Thyroid gland (tissue), 4 donors: ENCODE measurements around the gene KSR1.

ENCODE experiments used
- CTCF ChIP-seq, 6 experiments: fragments of 200-600 bp in 3 of 6; fragments of 450-650 bp in 3 of 6; sonication (generic) in 3 of 6; IDR thresholded peaks; one replicate each; pipeline ENCODE4 v1.5.1; 2016 to 2019; ENCODE audit warnings: antibody characterized with exemption in 6 of 6, mild to moderate bottlenecking in 2 of 6, inconsistent platforms in 1 of 6, moderate library complexity in 1 of 6
- POLR2A ChIP-seq, 2 donors: fragments of 450-650 bp; IDR thresholded peaks; one replicate each; pipeline ENCODE4 v1.6.1; 2017; ENCODE audit warnings: antibody characterized with exemption in 2 of 2, mild to moderate bottlenecking in 2 of 2, moderate library complexity in 1 of 2

GRCh38 chr17:27462149-27462548 is 5.9 kb downstream of the KSR1 start:
- TF ChIP-seq CTCF (IDR thresholded peaks at IDR 0.05) (no peak), POLR2A (IDR thresholded peaks at IDR 0.05) (no peak)
